OCI-LY7 (cell line): ENCODE data around the gene NRAS. TPM values are rescaled to one million over a fixed set of nuclear protein-coding genes. Genes with fewer than 3 reads are reported as not detected.

Source experiments
- BruUV-seq: library from RNA; stranded (reverse); fragments of 400-500 nt; replicated peaks from 2 replicates; lab custom pipeline; 2021; lab: Mats Ljungman, UMichigan
- CTCF ChIA-PET: fragments of 300-600 bp; sonication (Branson Sonifier 250); formaldehyde crosslinking; loops from one replicate; lab custom pipeline; 2022; ENCODE audit warnings: antibody characterized with exemption; ENCODE audit not compliant: unreplicated experiment; lab: Charles Lee
- POLR2A ChIA-PET: fragments of 300-600 bp; sonication (Branson Sonifier 250); formaldehyde crosslinking; loops from one replicate; lab custom pipeline; 2022; ENCODE audit warnings: antibody characterized with exemption; lab: Charles Lee
- DNase-seq: peaks from one replicate; pipeline ENCODE4 v3.0.0-alpha.2; 2015; ENCODE audit warnings: low spot score
- H2AFZ ChIP-seq: fragments of 200-600 bp; sonication (generic), shearing (Covaris generic); 2 replicates; pipeline ENCODE4 v1.6.1; 2014; ENCODE audit warnings: mild to moderate bottlenecking, antibody characterized with exemption, low read length, moderate library complexity
- H3K27ac ChIP-seq: fragments of 200-600 bp; sonication (generic); 2 replicates; pipeline ENCODE4 v1.5.1; 2014; ENCODE audit warnings: mixed run types, low read depth, mild to moderate bottlenecking, moderate library complexity, low read length, inconsistent platforms; ENCODE audit not compliant: poor library complexity, severe bottlenecking
- H3K36me3 ChIP-seq: fragments of 200-600 bp; sonication (generic); 2 replicates; pipeline ENCODE4 v1.6.1; 2014; ENCODE audit warnings: mild to moderate bottlenecking, antibody characterized with exemption, low read length, moderate library complexity, mixed read lengths; ENCODE audit not compliant: insufficient read depth
- H3K4me1 ChIP-seq: fragments of 200-600 bp; sonication (generic); 2 replicates; pipeline ENCODE4 v1.5.1; 2014; ENCODE audit warnings: mild to moderate bottlenecking, low read length; ENCODE audit not compliant: insufficient read depth, poor library complexity, severe bottlenecking
- H3K4me2 ChIP-seq: fragments of 200-600 bp; sonication (generic); 2 replicates; pipeline ENCODE4 v1.6.1; 2014; ENCODE audit warnings: mild to moderate bottlenecking, low read length
- H3K4me3 ChIP-seq: fragments of 200-600 bp; sonication (generic); 2 replicates; pipeline ENCODE4 v1.5.1; 2014; ENCODE audit warnings: mild to moderate bottlenecking, low read depth, low read length; ENCODE audit not compliant: poor library complexity, severe bottlenecking
- H3K79me2 ChIP-seq: fragments of 200-600 bp; sonication (generic); 2 replicates; pipeline ENCODE4 v1.6.1; 2016; ENCODE audit warnings: low read depth, mild to moderate bottlenecking, low read length, moderate library complexity, mixed read lengths; ENCODE audit not compliant: insufficient read depth
- H3K9me2 ChIP-seq: fragments of 200-600 bp; sonication (generic); 2 replicates; pipeline ENCODE4 v1.6.1; 2016; ENCODE audit warnings: mild to moderate bottlenecking, low read length, mixed read lengths; ENCODE audit not compliant: insufficient read depth
- H3K9me3 ChIP-seq: fragments of 200-600 bp; sonication (generic); 2 replicates; pipeline ENCODE4 v1.6.1; 2014; ENCODE audit warnings: mild to moderate bottlenecking, mixed run types, low read length, mixed read lengths
- H4K20me1 ChIP-seq: fragments of 200-600 bp; sonication (generic); 2 replicates; pipeline ENCODE4 v1.6.1; 2014; ENCODE audit warnings: mild to moderate bottlenecking, antibody characterized with exemption, low read length, moderate library complexity, mixed read lengths; ENCODE audit not compliant: insufficient read depth
- CTCF ChIP-seq: fragments of 200-600 bp; sonication (generic); conservative IDR thresholded peaks from 2 replicates; pipeline ENCODE4 v1.5.1; 2014; ENCODE audit warnings: mild to moderate bottlenecking, antibody characterized with exemption, low read length, moderate library complexity, mixed read lengths
- EZH2phosphoT487 ChIP-seq: fragments of 200-600 bp; sonication (generic); IDR thresholded peaks from 2 replicates; pipeline ENCODE4 v1.6.1; 2018; ENCODE audit warnings: low read depth, borderline replicate concordance, mild to moderate bottlenecking, mixed run types, antibody characterized with exemption, low read length, moderate library complexity, mixed read lengths
- intact Hi-C: fragments of 100-400 bp; cut with micrococcal nuclease; formaldehyde crosslinking; loops from one replicate; pipeline ENCODE4 v1.10.0; 2022; ENCODE audit not compliant: unreplicated experiment
- total RNA-seq, 2 experiments: library from RNA; depleted of rRNA in 1 of 2; stranded (reverse); fragments of >200 nt in 1 of 2; shearing (Covaris generic) in 1 of 2; gene quantifications; 2 replicates each; pipeline ENCODE4 v1.2.3, GENCODE V29; 2014 to 2022

Gene NRAS
- total RNA-seq, 2 experiments from 2014 or later, result 32.6 to 43.5 TPM

- Histone ChIP-seq H3K36me3 (peaks cover 100% of the 10 kb centered on the region), H3K4me3 (no peak overlapping the region), H3K79me2 (peaks cover 100% of the 10 kb centered on the region), H3K4me2 (no peak overlapping the region), H2AFZ (no peak overlapping the region), H4K20me1 (peaks cover 44% of the 10 kb centered on the region), H3K9me2 (no peaks in the 10 kb centered on the region), H3K4me1 (no peaks in the 10 kb centered on the region), H3K9me3 (no peaks in the 10 kb centered on the region), H3K27ac (no peak overlapping the region)
- intact Hi-C loops, result no loop called here
- no peak for DNase-seq
- ChIA-PET CTCF (no interaction called here), POLR2A (interaction anchor here (0.7 to 2.1 kb wide), 4 partner anchors 16 to 30 kb away, joined by 3 to 8 read pairs (median 4); no protein-coding TSS in a partner anchor)
- no TSS peak for BruUV-seq
- no peak for TF ChIP-seq CTCF
- no peak for TF ChIP-seq EZH2phosphoT487
Measured at GRCh38 chr1:114745291-114745690, 28.7 kb upstream of the NRAS start.

DNA sequence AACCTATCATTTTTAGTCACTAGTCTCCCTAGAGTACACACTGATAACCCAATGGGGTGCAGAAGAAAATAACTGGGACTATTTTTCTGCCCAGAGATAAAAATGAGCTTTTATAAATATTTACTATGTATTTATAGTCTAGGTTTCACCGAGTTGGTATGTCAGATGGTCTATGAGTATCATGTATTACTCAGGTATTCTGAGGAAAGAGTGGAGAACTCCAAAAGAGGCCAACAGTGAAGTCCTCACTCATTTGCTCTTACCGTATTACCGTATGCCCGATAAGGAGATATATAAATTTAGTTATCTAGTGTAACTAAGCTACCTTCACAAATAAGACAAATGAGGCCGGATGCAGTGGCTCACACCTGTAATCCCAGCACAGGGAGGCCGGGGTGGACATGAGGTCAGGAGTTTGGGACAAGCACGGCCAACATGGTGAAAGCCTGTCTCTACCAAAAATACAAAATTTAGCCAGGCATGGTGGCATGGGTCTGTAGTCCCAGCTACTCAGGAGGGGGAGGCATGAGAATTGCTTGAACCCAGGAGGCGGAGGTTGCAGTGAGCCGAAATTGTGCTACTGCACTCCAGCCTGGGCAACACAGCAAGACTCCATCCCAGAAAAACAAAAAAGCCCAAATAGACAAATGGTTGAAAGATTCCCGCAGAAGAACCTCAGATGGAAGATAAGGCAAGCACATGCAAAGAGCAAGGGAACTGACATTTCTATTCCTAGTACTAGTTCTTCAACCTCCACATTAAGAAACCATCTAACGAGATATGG lies 25.6 kb upstream of the NRAS start:
- Histone ChIP-seq H3K4me2 (no peak overlapping the region), H3K4me1 (no peaks in the 10 kb centered on the region), H3K36me3 (peaks cover 99% of the 10 kb centered on the region), H3K4me3 (no peak overlapping the region), H3K27ac (no peak overlapping the region), H3K9me3 (no peaks in the 10 kb centered on the region), H2AFZ (no peak overlapping the region), H3K9me2 (no peaks in the 10 kb centered on the region), H3K79me2 (peaks cover 93% of the 10 kb centered on the region), H4K20me1 (peaks cover 35% of the 10 kb centered on the region; the same call in 1 of the 2 replicates)
- ChIA-PET CTCF (interaction anchor here (0.5 kb wide), 1 partner anchor 58 kb away, joined by 3 read pairs; no protein-coding TSS in a partner anchor), POLR2A (interaction anchor here (0.6 to 0.8 kb wide), 2 partner anchors 11 to 970 kb away, joined by 3 to 4 read pairs; no protein-coding TSS in a partner anchor)
- BruUV-seq, result no TSS peak
- no peak for TF ChIP-seq EZH2phosphoT487
- no peak for TF ChIP-seq CTCF
- no peak for DNase-seq
- intact Hi-C loops, result no loop called here

DNA sequence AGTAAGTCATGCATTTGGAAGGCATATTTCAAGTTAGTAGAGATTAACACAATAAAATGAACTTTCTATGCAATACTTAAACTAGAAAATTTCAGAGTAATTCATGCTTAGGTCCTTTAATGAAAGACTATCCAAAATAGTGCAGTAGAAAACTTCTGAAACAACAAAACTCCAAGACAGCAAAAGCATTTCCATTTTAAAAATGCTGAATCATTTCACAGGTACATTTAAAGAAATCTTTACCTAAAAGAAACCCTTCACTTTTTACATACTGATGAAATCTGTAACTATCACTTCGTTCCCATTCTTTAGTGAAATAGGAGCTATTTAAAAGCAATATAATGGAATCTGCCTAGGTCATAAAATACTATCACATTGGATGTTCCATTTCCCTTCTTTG lies 23.8 kb upstream of the NRAS start:
- CTCF ChIA-PET, result no interaction called here
- Histone ChIP-seq H3K36me3 (peaks cover 99% of the 10 kb centered on the region), H3K27ac (no peak overlapping the region), H4K20me1 (peaks cover 27% of the 10 kb centered on the region; the same call in 1 of the 2 replicates), H3K79me2 (peaks cover 75% of the 10 kb centered on the region), H2AFZ (no peak overlapping the region), H3K9me3 (no peaks in the 10 kb centered on the region), H3K4me2 (no peak overlapping the region), H3K4me1 (no peaks in the 10 kb centered on the region), H3K4me3 (no peak overlapping the region), H3K9me2 (no peaks in the 10 kb centered on the region)
- no TSS peak for BruUV-seq
- TF ChIP-seq EZH2phosphoT487, result no peak
- POLR2A ChIA-PET, result interaction anchor here (1.5 kb wide), 1 partner anchor 21 kb away, joined by 4 read pairs; no protein-coding TSS in a partner anchor
- DNase-seq, result no peak
- intact Hi-C loops, result no loop called here
